ENCODE results near the gene JMJD1C.

GRCh38 chr10:63456437-63457210 is 9.2 kb downstream of the JMJD1C start:
- TF ChIP-seq CTCF (conservative IDR thresholded peaks at IDR 0.05): no peak
- no peak for TF ChIP-seq ZFX (IDR thresholded peaks at IDR 0.05)

Data from C4-2B (cell line).